ENCODE measurements around the gene BZW2.
A peak's percentile ranks its signal among the peaks of the same experiment; 100 is the strongest.

- no peak for TF ChIP-seq CTCF (IDR thresholded peaks at IDR 0.05)
- TF ChIP-seq POLR2AphosphoS5 (IDR thresholded peaks at IDR 0.05): peak in 1 of 2 donors; percentile 34
- no peak for TF ChIP-seq EP300 (IDR thresholded peaks at IDR 0.05)
- TF ChIP-seq POLR2A (IDR thresholded peaks at IDR 0.05): no peak
Measured at GRCh38 chr7:16644636-16645592, 1.1 kb upstream of the BZW2 start.

Measured in upper lobe of left lung (tissue), 4 donors.